ENCODE measurements around the gene NPHS1.
A peak's percentile ranks its signal among the peaks of the same experiment; 100 is the strongest.

Gene NPHS1

GRCh38 chr19:35786299-35787160, 65.8 kb downstream of the NPHS1 start:
- no peak for DNase-seq

DNA sequence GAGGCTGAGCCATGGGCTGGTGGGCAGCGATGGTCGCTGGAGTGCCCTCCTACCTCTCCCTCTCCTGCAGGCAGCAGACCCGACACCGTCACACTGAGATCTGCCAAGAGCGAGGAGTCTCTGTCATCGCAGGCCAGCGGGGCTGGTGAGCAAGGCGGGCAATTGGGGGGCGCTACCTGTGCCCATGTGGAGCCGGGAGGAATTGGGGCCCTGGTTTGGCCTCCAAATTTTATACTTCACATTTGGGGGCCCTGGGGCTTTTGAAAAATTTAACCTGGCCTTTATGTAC, 67.0 kb downstream of the NPHS1 start:
- DNase-seq = no peak

GRCh38 chr19:35784503-35785338, 67.6 kb downstream of the NPHS1 start:
- no peak for DNase-seq

- peak; percentile 24 for DNase-seq
Measured at GRCh38 chr19:35783469-35784434, 68.6 kb downstream of the NPHS1 start.

DNA sequence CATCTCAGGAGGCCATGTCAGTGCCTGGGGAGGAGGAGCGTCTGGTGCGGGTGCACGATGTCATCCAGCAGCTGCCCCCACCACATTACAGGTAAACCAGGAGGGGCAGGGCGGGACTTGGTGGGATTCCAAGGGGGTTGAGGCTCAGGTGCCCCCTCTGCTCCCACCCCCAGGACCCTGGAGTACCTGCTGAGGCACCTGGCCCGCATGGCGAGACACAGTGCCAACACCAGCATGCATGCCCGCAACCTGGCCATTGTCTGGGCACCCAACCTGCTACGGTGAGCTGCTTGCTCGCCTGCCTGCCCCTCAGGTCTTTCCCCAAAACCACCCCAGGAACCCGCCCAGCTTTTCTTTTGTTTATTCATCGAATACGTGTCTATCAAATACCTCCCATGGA, 69.7 kb downstream of the NPHS1 start:
- no peak for DNase-seq

- no peak for DNase-seq
Measured at GRCh38 chr19:35781650-35782049, 70.7 kb downstream of the NPHS1 start.

GRCh38 chr19:35780717-35781116, 71.6 kb downstream of the NPHS1 start:
- DNase-seq = no peak

GRCh38 chr19:35780058-35780457, 72.2 kb downstream of the NPHS1 start:
- no peak for DNase-seq

GRCh38 chr19:35779033-35779432, 73.3 kb downstream of the NPHS1 start:
- DNase-seq = no peak

GRCh38 chr19:35777961-35778360, 74.3 kb downstream of the NPHS1 start:
- DNase-seq = no peak

- DNase-seq = no peak
Measured at GRCh38 chr19:35777086-35777841, 75.0 kb downstream of the NPHS1 start.

- no peak for DNase-seq
Measured at GRCh38 chr19:35776102-35776788, 76.1 kb downstream of the NPHS1 start.

Measured in NK-92 treated with Interleukin-12 subunit alpha and Interleukin-12 subunit beta, amount 100 ng/mL, for 24 hours (cell line).